Endodermal cell (in vitro differentiated cells): Measurements from ENCODE around the gene MYBPC2. TPM values are rescaled to one million over a fixed set of nuclear protein-coding genes. Genes with fewer than 3 reads are reported as not detected.
A peak's percentile ranks its signal among the peaks of the same experiment; 100 is the strongest.

Experiments used
- DNase-seq: peaks from one replicate; pipeline ENCODE4 v3.0.0-alpha.2; 2017
- H3K27ac ChIP-seq: 2 replicates; pipeline ENCODE4 v1.5.1; 2013; ENCODE audit warnings: mild to moderate bottlenecking, low read depth, low read length, moderate library complexity
- H3K27me3 ChIP-seq: 2 replicates; pipeline ENCODE4 v1.6.1; 2013; ENCODE audit warnings: mild to moderate bottlenecking, low read length, moderate library complexity; ENCODE audit not compliant: insufficient read depth, control insufficient read depth, poor library complexity, severe bottlenecking
- H3K36me3 ChIP-seq: 2 replicates; pipeline ENCODE4 v1.7.0; 2013; ENCODE audit warnings: mild to moderate bottlenecking, low read length, moderate library complexity; ENCODE audit not compliant: control insufficient read depth, insufficient read depth
- H3K4me1 ChIP-seq: one replicate; pipeline ENCODE4 v1.7.0; 2013; ENCODE audit warnings: low read length; ENCODE audit not compliant: control insufficient read depth, insufficient read depth
- H3K4me3 ChIP-seq: 2 replicates; pipeline ENCODE4 v1.5.1; 2013; ENCODE audit warnings: mild to moderate bottlenecking, low read length, moderate library complexity
- H3K9ac ChIP-seq: 2 replicates; pipeline ENCODE4 v1.6.1; 2013; ENCODE audit warnings: mild to moderate bottlenecking, low read length, moderate library complexity; ENCODE audit not compliant: poor library complexity, severe bottlenecking; ENCODE audit errors: extremely low read depth
- H3K9me3 ChIP-seq: 2 replicates; pipeline ENCODE4 v1.6.1; 2013; ENCODE audit warnings: mild to moderate bottlenecking, low read length, moderate library complexity; ENCODE audit not compliant: control insufficient read depth
- H3K27ac Mint-ChIP-seq: 2 replicates; pipeline ENCODE4 v1.8.0; 2020; ENCODE audit warnings: mixed read lengths
- H3K27me3 Mint-ChIP-seq: 2 replicates; pipeline ENCODE4 v1.8.0; 2021; ENCODE audit warnings: mild to moderate bottlenecking, mixed read lengths; ENCODE audit not compliant: insufficient read depth
- H3K36me3 Mint-ChIP-seq: 2 replicates; pipeline ENCODE4 v1.8.0; 2020; ENCODE audit warnings: low read depth, mixed read lengths
- H3K4me1 Mint-ChIP-seq: 2 replicates; pipeline ENCODE4 v1.8.0; 2020; ENCODE audit warnings: mixed read lengths
- H3K4me3 Mint-ChIP-seq: 2 replicates; pipeline ENCODE4 v1.8.0; 2020; ENCODE audit warnings: mild to moderate bottlenecking, moderate library complexity, mixed read lengths
- H3K9me3 Mint-ChIP-seq: 2 replicates; pipeline ENCODE4 v1.8.0; 2020; ENCODE audit warnings: mild to moderate bottlenecking, mixed read lengths
- WGBS, 2 experiments: methylation state at CpG; one replicate each; pipeline versions ENCODE4 v1.1.5 to v1.1.7; 2013; ENCODE audit warnings: missing lambda C conversion rate in 2 of 2, mixed read lengths in 1 of 2; ENCODE audit not compliant: insufficient coverage in 1 of 2, insufficient read length in 1 of 2; 5-methylcytosine and 5-hydroxymethylcytosine counted together
- total RNA-seq, 2 donors: library from RNA; stranded (reverse); fragmentation: NEBNext Ultra II Directional in 1 of 2; extraction: Animal tissue kit (Norgen Biotek cat#: 25700) in 1 of 2; gene quantifications; 2 replicates in 1 of 2; 3 replicates in 1 of 2; pipeline ENCODE4 v1.2.1, GENCODE V29; 2021
- TF ChIP-seq, protein P1 (sequence below): fragments of 200-600 bp; sonication (generic); conservative IDR thresholded peaks from 2 replicates; pipeline ENCODE4 v1.5.0; 2021; ENCODE audit warnings: antibody characterized with exemption, mild to moderate bottlenecking

Gene MYBPC2
- total RNA-seq, 2 donors from 2014 or later: 1.9 to 2.3 TPM

DNA sequence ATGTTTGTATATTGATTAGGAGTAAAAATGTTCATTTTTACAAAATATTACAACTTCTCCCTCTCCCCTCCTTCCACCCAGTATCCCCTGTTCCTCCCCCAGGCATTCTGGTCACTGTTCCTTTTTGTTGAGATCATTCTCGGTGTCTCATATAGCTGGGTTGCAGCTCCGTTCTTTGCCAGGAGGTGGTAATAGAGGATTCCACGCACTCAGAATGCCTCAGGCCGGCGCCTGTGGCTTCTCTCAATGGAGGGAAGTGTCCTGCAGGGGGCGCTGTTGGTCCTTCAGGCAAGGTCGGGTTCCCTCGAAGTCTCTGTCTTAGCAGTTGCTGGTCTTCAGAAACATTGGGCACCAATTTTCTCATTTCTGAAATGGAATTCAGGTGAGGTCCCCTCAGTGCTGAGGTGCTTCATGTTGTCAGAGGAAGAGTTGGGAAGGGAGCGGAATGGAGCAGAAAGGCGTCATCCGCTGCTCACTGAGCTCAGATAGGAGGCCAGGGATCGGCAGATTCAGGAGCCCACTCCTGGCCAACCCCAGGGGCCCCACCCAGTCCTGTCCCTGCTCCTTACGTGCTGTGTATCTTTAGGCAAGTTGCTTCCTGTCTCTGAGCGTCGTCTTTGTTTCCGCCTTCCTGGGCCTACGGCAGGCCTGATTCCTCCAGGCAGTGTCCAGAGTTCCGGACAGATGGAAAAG lies 54.3 kb downstream of the MYBPC2 start:
- Mint-ChIP-seq H3K4me3 (no peak overlapping the region), H3K27me3 (peaks cover 61% of the 10 kb centered on the region), H3K36me3 (peaks cover 50% of the 10 kb centered on the region), H3K9me3 (peaks cover 28% of the 10 kb centered on the region), H3K4me1 (no peaks in the 10 kb centered on the region), H3K27ac (no peak overlapping the region)
- peaks cover 14% of the 10 kb centered on the region for H3K36me3 ChIP-seq
- no peaks in the 10 kb centered on the region for H3K4me1 ChIP-seq
- no peak overlapping the region for H3K27ac ChIP-seq
- peaks cover 26% of the 10 kb centered on the region for H3K9me3 ChIP-seq
- no peak overlapping the region for H3K4me3 ChIP-seq
- H3K27me3 ChIP-seq: peaks cover 15% of the 10 kb centered on the region
- peak; percentile 97 for DNase-seq
- 80% methylated on average over 17 to 18 of the region's 18 CpGs for WGBS, 2 experiments
- no peak overlapping the region for H3K9ac ChIP-seq
- TF ChIP-seq, protein P1, sequence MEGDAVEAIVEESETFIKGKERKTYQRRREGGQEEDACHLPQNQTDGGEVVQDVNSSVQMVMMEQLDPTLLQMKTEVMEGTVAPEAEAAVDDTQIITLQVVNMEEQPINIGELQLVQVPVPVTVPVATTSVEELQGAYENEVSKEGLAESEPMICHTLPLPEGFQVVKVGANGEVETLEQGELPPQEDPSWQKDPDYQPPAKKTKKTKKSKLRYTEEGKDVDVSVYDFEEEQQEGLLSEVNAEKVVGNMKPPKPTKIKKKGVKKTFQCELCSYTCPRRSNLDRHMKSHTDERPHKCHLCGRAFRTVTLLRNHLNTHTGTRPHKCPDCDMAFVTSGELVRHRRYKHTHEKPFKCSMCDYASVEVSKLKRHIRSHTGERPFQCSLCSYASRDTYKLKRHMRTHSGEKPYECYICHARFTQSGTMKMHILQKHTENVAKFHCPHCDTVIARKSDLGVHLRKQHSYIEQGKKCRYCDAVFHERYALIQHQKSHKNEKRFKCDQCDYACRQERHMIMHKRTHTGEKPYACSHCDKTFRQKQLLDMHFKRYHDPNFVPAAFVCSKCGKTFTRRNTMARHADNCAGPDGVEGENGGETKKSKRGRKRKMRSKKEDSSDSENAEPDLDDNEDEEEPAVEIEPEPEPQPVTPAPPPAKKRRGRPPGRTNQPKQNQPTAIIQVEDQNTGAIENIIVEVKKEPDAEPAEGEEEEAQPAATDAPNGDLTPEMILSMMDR: peak; percentile 87

GRCh38 chr19:50488389-50489194 lies 55.9 kb downstream of the MYBPC2 start:
- Histone ChIP-seq H3K9me3 (peaks cover 26% of the 10 kb centered on the region), H3K27me3 (peaks cover 28% of the 10 kb centered on the region), H3K27ac (no peak overlapping the region), H3K4me3 (no peak overlapping the region), H3K4me1 (no peaks in the 10 kb centered on the region), H3K9ac (no peak overlapping the region), H3K36me3 (peaks cover 6% of the 10 kb centered on the region)
- TF ChIP-seq, protein P1: no peak
- Mint-ChIP-seq H3K9me3 (peaks cover 28% of the 10 kb centered on the region), H3K27ac (no peak overlapping the region), H3K36me3 (peaks cover 37% of the 10 kb centered on the region), H3K27me3 (peaks cover 76% of the 10 kb centered on the region), H3K4me3 (no peak overlapping the region), H3K4me1 (no peaks in the 10 kb centered on the region)
- WGBS, 2 experiments: 66 to 70% methylated on average over 13 of the region's 13 CpGs
- DNase-seq: peak; percentile 28

DNA sequence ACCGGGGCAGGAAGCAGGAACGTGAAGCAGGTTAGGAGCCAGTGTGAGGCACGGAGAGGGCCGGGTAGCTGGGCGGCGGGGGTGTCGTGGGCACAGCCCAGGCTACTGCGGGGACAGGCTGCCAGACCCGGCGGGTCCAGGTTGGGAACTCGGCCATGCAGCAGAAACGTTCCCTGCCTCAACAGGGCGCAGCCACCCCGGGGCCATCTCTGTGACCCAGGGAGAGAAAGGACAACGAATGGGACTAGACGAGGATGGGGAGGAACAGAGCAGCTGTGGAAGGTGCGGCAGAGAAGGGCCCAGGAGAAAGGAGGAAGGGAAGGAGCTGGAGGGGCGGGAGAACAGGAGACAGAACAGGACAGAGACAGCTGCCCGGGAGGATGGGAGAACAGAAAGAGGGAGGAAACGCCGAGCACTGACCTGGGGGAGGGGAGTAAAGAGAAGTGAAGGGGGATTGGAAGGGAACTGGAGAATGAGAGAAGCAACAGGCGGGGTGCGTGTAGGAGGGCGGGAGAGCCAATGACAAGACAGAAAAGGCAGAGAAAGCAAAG lies 56.8 kb downstream of the MYBPC2 start:
- peaks cover 6% of the 10 kb centered on the region for H3K36me3 ChIP-seq
- H3K27me3 Mint-ChIP-seq: peaks cover 86% of the 10 kb centered on the region
- H3K27me3 ChIP-seq: peaks cover 33% of the 10 kb centered on the region
- H3K36me3 Mint-ChIP-seq: peaks cover 34% of the 10 kb centered on the region
- TF ChIP-seq, protein P1: no peak
- DNase-seq: peak; percentile 55
- no peak overlapping the region for H3K9ac ChIP-seq
- H3K9me3 Mint-ChIP-seq: peaks cover 28% of the 10 kb centered on the region
- H3K4me1 ChIP-seq: no peaks in the 10 kb centered on the region
- H3K27ac ChIP-seq: no peak overlapping the region
- H3K4me1 Mint-ChIP-seq: no peaks in the 10 kb centered on the region
- peaks cover 26% of the 10 kb centered on the region for H3K9me3 ChIP-seq
- H3K27ac Mint-ChIP-seq: no peak overlapping the region
- 62 to 75% methylated on average over 20 to 24 of the region's 24 CpGs for WGBS, 2 experiments
- no peak overlapping the region for H3K4me3 Mint-ChIP-seq
- no peak overlapping the region for H3K4me3 ChIP-seq
